ENCODE results near the gene EPN2. TPM values are rescaled to one million over a fixed set of nuclear protein-coding genes. Genes with fewer than 3 reads are reported as not detected.

Gene EPN2
- total RNA-seq, 2 donors from 2014 or later = 28.7 to 47.9 TPM

DNA sequence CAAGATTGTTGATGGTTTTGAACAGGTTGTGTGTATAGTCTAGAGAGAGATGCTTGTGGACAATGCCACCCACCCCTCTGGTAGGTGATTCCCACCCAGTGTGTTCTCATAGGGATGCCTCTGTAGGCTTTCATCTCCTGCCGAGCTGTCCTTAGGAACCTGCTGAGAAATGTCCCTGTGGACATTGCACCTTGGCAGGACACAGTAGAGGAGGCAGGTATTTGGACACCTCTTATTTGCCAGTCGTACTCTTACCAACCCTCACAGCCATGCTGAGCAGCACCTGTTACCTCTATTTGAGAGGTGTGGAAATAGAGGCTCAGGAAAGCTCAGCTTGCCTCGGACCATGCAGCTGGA, 33.2 kb downstream of the EPN2 start:
- Histone ChIP-seq H3K4me3 (no peak overlapping the region), H3K27ac (no peak overlapping the region), H3K36me3 (no peaks in the 10 kb centered on the region), H3K4me1 (ENCODE audit: control insufficient read depth in 1 of 2, low read depth in 2 of 2) (peaks cover 30 to 62% of the 10 kb centered on the region in 2 donors), H3K27me3 (replicated peaks; ENCODE audit: insufficient read depth) (no peaks in the 10 kb centered on the region), H3K9me3 (no peaks in the 10 kb centered on the region)
- ATAC-seq (ENCODE audit: insufficient number of reproducible peaks, low FRiP score, low read depth) (no peak), DNase-seq (ENCODE audit: low spot score) (no peak)
- TF ChIP-seq CTCF (IDR thresholded peaks at IDR 0.05) = no peak

DNA sequence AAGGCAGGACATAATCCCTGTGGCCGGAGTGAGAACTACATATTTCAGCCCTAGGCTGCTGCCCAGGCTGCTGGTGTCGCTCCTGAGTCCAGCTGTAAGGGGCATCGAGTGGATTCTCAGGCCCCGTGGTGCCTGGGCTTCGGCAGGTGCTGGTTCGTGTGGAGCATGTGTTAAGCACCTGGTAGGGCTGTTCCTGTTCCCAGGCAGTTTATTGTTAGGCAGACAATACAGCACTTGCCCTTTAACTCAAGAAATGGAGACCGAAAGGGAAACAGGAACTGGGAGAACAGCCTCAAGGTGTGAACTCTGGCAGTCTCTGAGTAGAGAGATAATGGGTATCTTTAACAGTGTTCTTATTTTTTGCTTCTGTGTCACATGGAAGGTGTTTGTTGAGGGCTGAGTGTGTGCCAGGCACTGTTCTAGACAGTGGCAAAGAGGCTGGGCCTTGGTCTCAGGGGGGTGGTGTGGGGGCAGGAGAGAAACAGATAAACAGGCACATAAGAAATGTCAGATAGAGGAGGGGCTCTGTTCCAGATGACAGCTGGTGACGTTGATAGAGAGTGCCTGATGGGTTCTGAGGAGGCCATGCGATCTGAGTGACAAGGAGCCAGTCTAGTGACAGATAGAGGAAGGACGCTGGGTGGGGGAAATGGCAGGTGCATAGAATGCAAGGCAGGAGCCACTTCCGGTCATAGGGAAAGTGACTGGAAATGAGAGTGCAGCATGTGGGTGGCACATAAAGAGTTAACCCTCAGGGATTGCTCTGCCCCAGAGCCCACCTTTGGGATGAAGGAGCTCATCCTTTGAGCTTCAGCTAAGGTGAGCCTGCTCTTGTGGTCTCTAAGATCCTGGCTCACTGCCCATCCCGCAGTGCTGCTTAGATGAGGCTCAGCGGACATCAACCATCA, 33.8 kb downstream of the EPN2 start:
- Histone ChIP-seq H3K27me3 (replicated peaks; ENCODE audit: insufficient read depth) (no peaks in the 10 kb centered on the region), H3K27ac (peak overlapping the region in 1 of 2 donors; percentile 38), H3K36me3 (no peaks in the 10 kb centered on the region), H3K9me3 (no peaks in the 10 kb centered on the region), H3K4me3 (no peak overlapping the region), H3K4me1 (ENCODE audit: control insufficient read depth in 1 of 2, low read depth in 2 of 2) (peaks cover 30 to 55% of the 10 kb centered on the region in 2 donors)
- peak; percentile 10 for TF ChIP-seq CTCF (IDR thresholded peaks at IDR 0.05)
- DNase-seq (ENCODE audit: low spot score) (no peak), ATAC-seq (ENCODE audit: insufficient number of reproducible peaks, low FRiP score, low read depth) (no peak)

DNA sequence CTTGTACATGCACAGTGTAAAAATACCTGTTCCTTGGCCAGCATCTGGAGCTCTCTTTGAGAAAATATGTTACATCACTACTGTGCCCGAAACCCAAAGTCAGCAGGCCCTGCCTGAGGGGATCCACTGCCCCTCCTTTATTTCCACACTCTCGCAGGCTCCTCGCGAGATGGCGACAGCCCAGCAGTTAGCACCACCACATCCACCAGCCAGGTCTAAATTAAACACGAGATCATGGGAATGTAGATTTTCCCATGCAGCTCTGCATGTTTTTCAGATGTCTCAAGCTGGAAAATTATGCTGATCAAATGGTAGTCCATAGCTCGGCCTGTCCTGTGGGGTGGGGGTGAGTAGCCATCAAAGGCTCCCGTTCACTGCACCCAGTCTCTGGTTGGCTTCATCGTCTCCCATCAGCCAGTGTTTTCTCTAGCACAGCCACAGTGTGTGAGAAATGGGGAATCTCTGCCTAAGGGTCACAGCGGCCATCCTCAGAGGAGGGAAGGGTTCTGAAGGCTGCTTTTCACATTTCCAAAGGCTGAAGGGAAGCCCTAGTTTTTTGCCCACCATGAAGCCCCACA, 34.7 kb downstream of the EPN2 start:
- Histone ChIP-seq H3K27ac (peak overlapping the region in 1 of 2 donors; percentile 39), H3K4me3 (no peak overlapping the region), H3K4me1 (ENCODE audit: control insufficient read depth in 1 of 2, low read depth in 2 of 2) (peaks cover 30 to 55% of the 10 kb centered on the region in 2 donors), H3K27me3 (replicated peaks; ENCODE audit: insufficient read depth) (no peaks in the 10 kb centered on the region), H3K36me3 (no peaks in the 10 kb centered on the region), H3K9me3 (no peaks in the 10 kb centered on the region)
- no peak for DNase-seq (ENCODE audit: low spot score)
- TF ChIP-seq CTCF (IDR thresholded peaks at IDR 0.05) = no peak
- ATAC-seq (ENCODE audit: insufficient number of reproducible peaks, low FRiP score, low read depth) = no peak

DNA sequence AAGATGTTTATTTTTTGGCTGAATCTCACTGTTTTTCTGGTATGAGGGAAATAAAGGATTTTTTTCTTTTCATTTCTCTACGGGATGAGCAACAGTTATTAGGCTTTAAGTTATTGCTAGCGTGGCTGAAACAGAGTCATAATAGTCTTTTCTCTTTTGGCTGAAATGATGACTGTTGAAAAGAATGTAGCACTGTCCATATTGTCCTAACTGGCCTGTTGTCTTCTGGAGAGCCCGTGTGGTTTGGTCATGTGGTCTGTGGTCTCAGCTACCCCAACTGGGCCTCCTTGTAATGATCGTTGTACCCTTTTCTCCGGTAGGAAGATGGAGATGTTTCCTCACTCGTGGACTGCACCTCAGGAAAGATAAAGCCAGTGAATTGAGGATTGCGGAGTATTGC, 36.6 kb downstream of the EPN2 start:
- Histone ChIP-seq H3K27me3 (replicated peaks; ENCODE audit: insufficient read depth) (no peaks in the 10 kb centered on the region), H3K36me3 (no peaks in the 10 kb centered on the region), H3K4me3 (no peak overlapping the region), H3K27ac (no peak overlapping the region), H3K9me3 (no peaks in the 10 kb centered on the region), H3K4me1 (ENCODE audit: control insufficient read depth in 1 of 2, low read depth in 2 of 2) (peaks cover 25 to 46% of the 10 kb centered on the region in 2 donors)
- ATAC-seq (ENCODE audit: insufficient number of reproducible peaks, low FRiP score, low read depth) (no peak), DNase-seq (ENCODE audit: low spot score) (no peak)
- no peak for TF ChIP-seq CTCF (IDR thresholded peaks at IDR 0.05)

GRCh38 chr17:19274893-19275292, 37.7 kb downstream of the EPN2 start:
- ATAC-seq (ENCODE audit: insufficient number of reproducible peaks, low FRiP score, low read depth) (no peak), DNase-seq (ENCODE audit: low spot score) (no peak)
- peaks cover 18 to 35% of the 10 kb centered on the region in 2 donors for H3K4me1 ChIP-seq (ENCODE audit: control insufficient read depth in 1 of 2, low read depth in 2 of 2)
- no peaks in the 10 kb centered on the region for H3K36me3 ChIP-seq
- no peak overlapping the region for H3K4me3 ChIP-seq
- no peak for TF ChIP-seq CTCF (IDR thresholded peaks at IDR 0.05)
- H3K9me3 ChIP-seq = no peaks in the 10 kb centered on the region
- no peak overlapping the region for H3K27ac ChIP-seq
- H3K27me3 ChIP-seq (replicated peaks; ENCODE audit: insufficient read depth) = no peaks in the 10 kb centered on the region
